Endodermal cell (in vitro differentiated cells): Measurements from ENCODE around the gene NEB. TPM values are rescaled to one million over a fixed set of nuclear protein-coding genes. Genes with fewer than 3 reads are reported as not detected.
"Not testable (repeated sequence)": the region's sequence is repeated elsewhere in the genome, so short reads cannot be mapped to it uniquely, and the experiment has no call there.

Experiments
- DNase-seq: peaks from one replicate; pipeline ENCODE4 v3.0.0-alpha.2; 2017
- H3K27ac ChIP-seq: 2 replicates; pipeline ENCODE4 v1.5.1; 2013; ENCODE audit warnings: mild to moderate bottlenecking, low read depth, low read length, moderate library complexity
- H3K27me3 ChIP-seq: 2 replicates; pipeline ENCODE4 v1.6.1; 2013; ENCODE audit warnings: mild to moderate bottlenecking, low read length, moderate library complexity; ENCODE audit not compliant: insufficient read depth, control insufficient read depth, poor library complexity, severe bottlenecking
- H3K36me3 ChIP-seq: 2 replicates; pipeline ENCODE4 v1.7.0; 2013; ENCODE audit warnings: mild to moderate bottlenecking, low read length, moderate library complexity; ENCODE audit not compliant: control insufficient read depth, insufficient read depth
- H3K4me1 ChIP-seq: one replicate; pipeline ENCODE4 v1.7.0; 2013; ENCODE audit warnings: low read length; ENCODE audit not compliant: control insufficient read depth, insufficient read depth
- H3K4me3 ChIP-seq: 2 replicates; pipeline ENCODE4 v1.5.1; 2013; ENCODE audit warnings: mild to moderate bottlenecking, low read length, moderate library complexity
- H3K9ac ChIP-seq: 2 replicates; pipeline ENCODE4 v1.6.1; 2013; ENCODE audit warnings: mild to moderate bottlenecking, low read length, moderate library complexity; ENCODE audit not compliant: poor library complexity, severe bottlenecking; ENCODE audit errors: extremely low read depth
- H3K9me3 ChIP-seq: 2 replicates; pipeline ENCODE4 v1.6.1; 2013; ENCODE audit warnings: mild to moderate bottlenecking, low read length, moderate library complexity; ENCODE audit not compliant: control insufficient read depth
- H3K27ac Mint-ChIP-seq: 2 replicates; pipeline ENCODE4 v1.8.0; 2020; ENCODE audit warnings: mixed read lengths
- H3K27me3 Mint-ChIP-seq: 2 replicates; pipeline ENCODE4 v1.8.0; 2021; ENCODE audit warnings: mild to moderate bottlenecking, mixed read lengths; ENCODE audit not compliant: insufficient read depth
- H3K36me3 Mint-ChIP-seq: 2 replicates; pipeline ENCODE4 v1.8.0; 2020; ENCODE audit warnings: low read depth, mixed read lengths
- H3K4me1 Mint-ChIP-seq: 2 replicates; pipeline ENCODE4 v1.8.0; 2020; ENCODE audit warnings: mixed read lengths
- H3K4me3 Mint-ChIP-seq: 2 replicates; pipeline ENCODE4 v1.8.0; 2020; ENCODE audit warnings: mild to moderate bottlenecking, moderate library complexity, mixed read lengths
- H3K9me3 Mint-ChIP-seq: 2 replicates; pipeline ENCODE4 v1.8.0; 2020; ENCODE audit warnings: mild to moderate bottlenecking, mixed read lengths
- WGBS, 2 experiments: methylation state at CpG; one replicate each; pipeline versions ENCODE4 v1.1.5 to v1.1.7; 2013; ENCODE audit warnings: missing lambda C conversion rate in 2 of 2, mixed read lengths in 1 of 2; ENCODE audit not compliant: insufficient coverage in 1 of 2, insufficient read length in 1 of 2; 5-methylcytosine and 5-hydroxymethylcytosine counted together
- total RNA-seq, 2 donors: library from RNA; stranded (reverse); fragmentation: NEBNext Ultra II Directional in 1 of 2; extraction: Animal tissue kit (Norgen Biotek cat#: 25700) in 1 of 2; gene quantifications; 2 replicates in 1 of 2; 3 replicates in 1 of 2; pipeline ENCODE4 v1.2.1, GENCODE V29; 2021
- TF ChIP-seq, protein P1 (sequence below): fragments of 200-600 bp; sonication (generic); conservative IDR thresholded peaks from 2 replicates; pipeline ENCODE4 v1.5.0; 2021; ENCODE audit warnings: antibody characterized with exemption, mild to moderate bottlenecking

NEB gene
- total RNA-seq, 2 donors from 2014 or later = 4.4 to 5.4 TPM

DNA sequence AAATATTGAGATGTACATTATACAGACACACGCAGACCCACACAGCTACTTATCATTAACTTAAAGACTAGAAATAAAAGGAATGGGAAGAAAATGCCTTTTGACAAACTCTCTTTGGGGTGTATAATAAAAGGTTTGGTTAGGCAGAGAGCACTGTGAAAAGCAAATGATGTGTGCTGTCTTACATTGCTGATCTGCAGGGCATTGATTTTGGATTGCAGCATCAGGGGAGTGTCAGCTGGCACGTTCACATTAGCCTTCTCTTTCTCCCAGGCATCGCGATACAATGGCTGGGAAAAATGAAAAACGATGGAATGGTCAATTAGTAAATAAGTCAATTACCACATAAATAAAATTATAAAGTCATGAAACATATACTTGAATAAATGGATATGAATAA, 131.9 kb downstream of the NEB start:
- H3K9me3 Mint-ChIP-seq, H3K4me1 ChIP-seq, H3K4me3 ChIP-seq, H3K36me3 ChIP-seq, H3K27me3 ChIP-seq, H3K4me1 Mint-ChIP-seq, H3K36me3 Mint-ChIP-seq, H3K27ac ChIP-seq, H3K27me3 Mint-ChIP-seq, H3K9ac ChIP-seq, H3K4me3 Mint-ChIP-seq, DNase-seq, H3K9me3 ChIP-seq, H3K27ac Mint-ChIP-seq: not testable (repeated sequence)
- no CpG with 5 or more reads among the region's 5 CpGs for WGBS, 2 experiments

DNA sequence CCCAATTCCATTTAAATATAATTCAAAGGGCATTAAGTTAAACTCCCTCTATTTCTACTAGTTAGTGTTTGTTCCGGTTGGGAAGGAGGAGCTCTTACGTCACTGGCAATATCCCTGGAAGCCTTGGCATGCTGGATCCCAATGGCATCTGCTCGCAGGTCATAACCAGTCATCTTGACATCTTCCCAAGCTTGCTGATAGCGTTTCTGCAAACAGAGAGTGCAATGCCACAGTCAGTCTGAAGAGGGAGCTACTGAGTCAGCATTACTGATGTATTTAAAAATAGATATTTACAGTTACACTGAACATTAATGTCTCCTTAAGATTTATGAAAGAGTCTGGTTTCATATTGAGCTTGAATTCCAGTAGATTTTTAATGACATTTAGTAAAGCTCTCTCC, 132.5 kb downstream of the NEB start:
- not testable (repeated sequence) for H3K4me1 ChIP-seq, H3K9ac ChIP-seq, H3K36me3 Mint-ChIP-seq, H3K27me3 ChIP-seq, H3K9me3 ChIP-seq, H3K36me3 ChIP-seq, H3K4me1 Mint-ChIP-seq, H3K27me3 Mint-ChIP-seq, H3K4me3 ChIP-seq, H3K27ac Mint-ChIP-seq, H3K4me3 Mint-ChIP-seq, DNase-seq, H3K9me3 Mint-ChIP-seq, H3K27ac ChIP-seq
- WGBS, 2 experiments = no CpG with 5 or more reads among the region's 4 CpGs

DNA sequence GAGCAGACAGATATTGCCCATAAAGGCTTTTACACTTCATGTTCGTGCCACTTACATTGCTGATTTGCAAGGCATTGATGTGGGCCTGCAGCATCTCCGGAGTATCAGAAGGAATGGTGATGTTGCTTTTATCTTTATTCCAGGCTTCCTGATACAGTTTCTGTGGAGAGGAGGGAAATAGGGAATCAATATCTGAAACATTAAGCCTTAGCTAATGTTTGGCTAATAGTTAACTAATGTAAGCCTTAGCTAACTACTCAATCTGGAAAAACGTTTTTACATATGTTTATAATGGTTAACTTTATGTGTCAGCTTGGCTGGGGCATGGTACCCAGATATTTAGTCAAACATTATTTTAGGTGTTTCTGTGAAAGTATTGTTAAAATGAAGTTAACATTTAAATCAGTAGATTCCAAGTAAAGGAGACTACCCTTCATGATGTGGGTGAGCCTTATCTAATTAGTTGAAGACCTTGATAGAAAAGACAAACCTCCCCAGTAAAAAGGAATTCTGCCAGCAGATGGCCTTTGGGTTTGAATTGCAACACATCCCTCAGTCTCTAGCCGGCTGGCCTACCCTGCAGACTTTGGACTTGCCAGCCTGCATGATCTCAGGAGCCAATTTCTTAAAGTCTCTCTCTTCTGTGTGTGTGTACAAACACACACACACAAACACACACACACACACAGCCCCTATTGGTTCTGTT, 137.2 kb downstream of the NEB start:
- H3K4me1 Mint-ChIP-seq, H3K9me3 ChIP-seq, H3K4me1 ChIP-seq, H3K27me3 ChIP-seq, H3K27ac Mint-ChIP-seq, H3K4me3 ChIP-seq, H3K27ac ChIP-seq, H3K36me3 ChIP-seq, DNase-seq, H3K9me3 Mint-ChIP-seq, H3K27me3 Mint-ChIP-seq, H3K4me3 Mint-ChIP-seq, H3K36me3 Mint-ChIP-seq, H3K9ac ChIP-seq: not testable (repeated sequence)
- no CpG with 5 or more reads among the region's 4 CpGs for WGBS, 2 experiments

DNA sequence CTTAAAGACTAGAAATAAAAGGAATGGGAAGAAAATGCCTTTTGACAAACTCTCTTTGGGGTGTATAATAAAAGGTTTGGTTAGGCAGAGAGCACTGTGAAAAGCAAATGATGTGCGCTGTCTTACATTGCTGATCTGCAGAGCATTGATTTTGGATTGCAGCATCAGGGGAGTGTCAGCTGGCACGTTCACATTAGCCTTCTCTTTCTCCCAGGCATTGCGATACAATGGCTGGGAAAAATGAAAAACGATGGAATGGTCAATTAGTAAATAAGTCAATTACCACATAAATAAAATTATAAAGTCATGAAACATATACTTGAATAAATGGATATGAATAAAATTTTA, 142.4 kb downstream of the NEB start:
- H3K4me3 Mint-ChIP-seq, H3K27me3 ChIP-seq, H3K36me3 ChIP-seq, H3K27me3 Mint-ChIP-seq, H3K4me1 Mint-ChIP-seq, H3K27ac ChIP-seq, H3K4me1 ChIP-seq, H3K9ac ChIP-seq, DNase-seq, H3K9me3 ChIP-seq, H3K4me3 ChIP-seq, H3K9me3 Mint-ChIP-seq, H3K36me3 Mint-ChIP-seq, H3K27ac Mint-ChIP-seq: not testable (repeated sequence)
- WGBS, 2 experiments = 91% methylated on average over 2 of the region's 4 CpGs; no CpG with 5 or more reads in 1 of the 2 experiments

DNA sequence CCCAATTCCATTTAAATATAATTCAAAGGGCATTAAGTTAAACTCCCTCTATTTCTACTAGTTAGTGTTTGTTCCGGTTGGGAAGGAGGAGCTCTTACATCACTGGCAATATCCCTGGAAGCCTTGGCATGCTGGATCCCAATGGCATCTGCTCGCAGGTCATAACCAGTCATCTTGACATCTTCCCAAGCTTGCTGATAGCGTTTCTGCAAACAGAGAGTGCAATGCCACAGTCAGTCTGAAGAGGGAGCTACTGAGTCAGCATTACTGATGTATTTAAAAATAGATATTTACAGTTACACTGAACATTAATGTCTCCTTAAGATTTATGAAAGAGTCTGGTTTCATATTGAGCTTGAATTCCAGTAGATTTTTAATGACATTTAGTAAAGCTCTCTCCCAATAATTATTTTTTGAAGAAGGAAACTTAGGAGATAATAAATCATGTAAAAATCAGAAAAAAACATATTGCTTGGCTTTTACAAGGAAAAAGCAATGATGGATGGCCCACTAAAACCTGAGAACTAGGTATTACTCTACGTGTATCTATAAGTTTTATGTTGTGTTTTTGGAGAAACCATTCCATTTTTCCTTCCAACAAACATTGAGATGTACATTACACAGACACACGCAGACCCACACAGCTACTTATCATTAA, 142.9 kb downstream of the NEB start:
- no CpG with 5 or more reads among the region's 5 CpGs for WGBS, 2 experiments
- TF ChIP-seq, protein P1, sequence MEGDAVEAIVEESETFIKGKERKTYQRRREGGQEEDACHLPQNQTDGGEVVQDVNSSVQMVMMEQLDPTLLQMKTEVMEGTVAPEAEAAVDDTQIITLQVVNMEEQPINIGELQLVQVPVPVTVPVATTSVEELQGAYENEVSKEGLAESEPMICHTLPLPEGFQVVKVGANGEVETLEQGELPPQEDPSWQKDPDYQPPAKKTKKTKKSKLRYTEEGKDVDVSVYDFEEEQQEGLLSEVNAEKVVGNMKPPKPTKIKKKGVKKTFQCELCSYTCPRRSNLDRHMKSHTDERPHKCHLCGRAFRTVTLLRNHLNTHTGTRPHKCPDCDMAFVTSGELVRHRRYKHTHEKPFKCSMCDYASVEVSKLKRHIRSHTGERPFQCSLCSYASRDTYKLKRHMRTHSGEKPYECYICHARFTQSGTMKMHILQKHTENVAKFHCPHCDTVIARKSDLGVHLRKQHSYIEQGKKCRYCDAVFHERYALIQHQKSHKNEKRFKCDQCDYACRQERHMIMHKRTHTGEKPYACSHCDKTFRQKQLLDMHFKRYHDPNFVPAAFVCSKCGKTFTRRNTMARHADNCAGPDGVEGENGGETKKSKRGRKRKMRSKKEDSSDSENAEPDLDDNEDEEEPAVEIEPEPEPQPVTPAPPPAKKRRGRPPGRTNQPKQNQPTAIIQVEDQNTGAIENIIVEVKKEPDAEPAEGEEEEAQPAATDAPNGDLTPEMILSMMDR = peak; percentile 63
- not testable (repeated sequence) for H3K9me3 Mint-ChIP-seq

DNA sequence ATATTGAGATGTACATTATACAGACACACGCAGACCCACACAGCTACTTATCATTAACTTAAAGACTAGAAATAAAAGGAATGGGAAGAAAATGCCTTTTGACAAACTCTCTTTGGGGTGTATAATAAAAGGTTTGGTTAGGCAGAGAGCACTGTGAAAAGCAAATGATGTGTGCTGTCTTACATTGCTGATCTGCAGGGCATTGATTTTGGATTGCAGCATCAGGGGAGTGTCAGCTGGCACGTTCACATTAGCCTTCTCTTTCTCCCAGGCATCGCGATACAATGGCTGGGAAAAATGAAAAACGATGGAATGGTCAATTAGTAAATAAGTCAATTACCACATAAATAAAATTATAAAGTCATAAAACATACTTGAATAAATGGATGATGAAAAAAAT, 153.0 kb downstream of the NEB start:
- H3K36me3 ChIP-seq, H3K27ac Mint-ChIP-seq, H3K4me3 ChIP-seq, H3K4me3 Mint-ChIP-seq, H3K27me3 ChIP-seq, H3K36me3 Mint-ChIP-seq, H3K27ac ChIP-seq, H3K9ac ChIP-seq, H3K27me3 Mint-ChIP-seq, H3K4me1 ChIP-seq, H3K9me3 ChIP-seq, DNase-seq, H3K4me1 Mint-ChIP-seq, H3K9me3 Mint-ChIP-seq: not testable (repeated sequence)
- WGBS, 2 experiments = no CpG with 5 or more reads among the region's 5 CpGs

More for the DNA sequence above, 142.9 kb downstream of the NEB start:
- H3K9me3 ChIP-seq, H3K36me3 Mint-ChIP-seq, DNase-seq, H3K27me3 Mint-ChIP-seq, H3K4me1 ChIP-seq, H3K4me3 ChIP-seq, H3K36me3 ChIP-seq, H3K27ac ChIP-seq, H3K4me3 Mint-ChIP-seq, H3K4me1 Mint-ChIP-seq, H3K27me3 ChIP-seq, H3K9ac ChIP-seq, H3K27ac Mint-ChIP-seq: not testable (repeated sequence)
